ENCODE measurements around the gene C17orf50.

Gene C17orf50

DNA sequence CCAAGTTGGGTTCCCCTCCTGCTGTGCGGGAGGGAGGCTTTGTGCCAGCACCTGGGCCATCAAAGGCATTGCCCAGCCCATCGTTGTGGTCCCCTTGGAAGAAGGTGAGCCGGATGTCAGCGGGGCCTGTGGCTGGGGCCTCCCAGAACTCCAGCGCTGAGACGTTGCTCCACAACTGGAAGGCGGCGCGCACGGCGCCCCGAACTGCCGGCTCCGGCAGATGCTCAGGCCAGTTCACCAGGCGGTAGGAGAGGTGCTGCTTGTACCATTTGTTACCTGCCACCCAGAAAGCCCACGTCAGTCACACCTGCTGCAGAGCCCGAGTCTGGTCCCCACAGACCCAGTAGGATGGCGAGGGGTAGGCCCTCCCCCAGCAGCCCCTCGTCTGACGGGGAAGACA is 12.4 kb downstream of the C17orf50 start:
- TF ChIP-seq, protein P1, sequence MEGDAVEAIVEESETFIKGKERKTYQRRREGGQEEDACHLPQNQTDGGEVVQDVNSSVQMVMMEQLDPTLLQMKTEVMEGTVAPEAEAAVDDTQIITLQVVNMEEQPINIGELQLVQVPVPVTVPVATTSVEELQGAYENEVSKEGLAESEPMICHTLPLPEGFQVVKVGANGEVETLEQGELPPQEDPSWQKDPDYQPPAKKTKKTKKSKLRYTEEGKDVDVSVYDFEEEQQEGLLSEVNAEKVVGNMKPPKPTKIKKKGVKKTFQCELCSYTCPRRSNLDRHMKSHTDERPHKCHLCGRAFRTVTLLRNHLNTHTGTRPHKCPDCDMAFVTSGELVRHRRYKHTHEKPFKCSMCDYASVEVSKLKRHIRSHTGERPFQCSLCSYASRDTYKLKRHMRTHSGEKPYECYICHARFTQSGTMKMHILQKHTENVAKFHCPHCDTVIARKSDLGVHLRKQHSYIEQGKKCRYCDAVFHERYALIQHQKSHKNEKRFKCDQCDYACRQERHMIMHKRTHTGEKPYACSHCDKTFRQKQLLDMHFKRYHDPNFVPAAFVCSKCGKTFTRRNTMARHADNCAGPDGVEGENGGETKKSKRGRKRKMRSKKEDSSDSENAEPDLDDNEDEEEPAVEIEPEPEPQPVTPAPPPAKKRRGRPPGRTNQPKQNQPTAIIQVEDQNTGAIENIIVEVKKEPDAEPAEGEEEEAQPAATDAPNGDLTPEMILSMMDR (IDR thresholded peaks at IDR 0.05; ENCODE audit: low read depth, low read length, missing control alignments) = no peak
- DNase-seq (ENCODE audit: low read depth) = no peak
- H3K4me3 ChIP-seq (ENCODE audit: low read depth, low read length) = no peak overlapping the region

DNA sequence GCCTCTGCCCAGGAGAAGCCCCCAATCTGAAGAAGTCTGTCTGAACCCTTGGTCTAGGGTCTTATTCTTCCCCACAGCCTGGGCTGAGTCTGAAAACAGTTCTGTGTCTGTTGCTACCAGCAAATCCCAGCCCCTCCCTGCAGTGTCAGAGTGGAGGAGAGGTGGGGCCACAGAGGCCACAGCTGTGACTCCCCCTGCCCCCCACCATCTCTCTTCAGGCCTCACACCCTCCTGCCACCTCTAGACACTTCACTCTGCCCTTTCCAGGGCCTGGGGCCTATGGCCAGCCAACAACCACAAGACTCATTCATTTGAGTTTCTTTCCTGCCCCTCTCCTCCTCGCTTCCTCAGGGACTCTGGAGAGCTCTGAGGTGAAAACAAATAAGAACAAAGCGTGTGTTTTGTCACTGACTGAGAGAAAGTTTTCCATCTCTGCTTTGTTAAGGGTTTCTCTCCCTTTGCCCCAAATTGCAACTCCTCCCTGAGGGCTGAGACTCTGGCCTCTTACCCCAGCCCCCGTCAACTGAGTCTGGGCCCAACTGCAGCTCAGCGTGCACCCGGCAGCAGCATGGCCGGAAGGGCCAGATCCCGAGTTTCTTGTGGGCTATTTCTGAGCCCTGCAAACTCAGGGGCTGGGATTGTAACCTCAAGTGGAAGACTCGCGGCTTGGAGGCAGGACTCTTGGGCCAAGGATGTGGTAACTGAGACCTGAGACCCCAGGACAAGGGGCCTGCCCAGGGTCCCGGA is 13.2 kb downstream of the C17orf50 start:
- TF ChIP-seq, protein P1 (IDR thresholded peaks at IDR 0.05; ENCODE audit: low read depth, low read length, missing control alignments) = no peak
- no peak for DNase-seq (ENCODE audit: low read depth)
- no peak overlapping the region for H3K4me3 ChIP-seq (ENCODE audit: low read depth, low read length)

DNA sequence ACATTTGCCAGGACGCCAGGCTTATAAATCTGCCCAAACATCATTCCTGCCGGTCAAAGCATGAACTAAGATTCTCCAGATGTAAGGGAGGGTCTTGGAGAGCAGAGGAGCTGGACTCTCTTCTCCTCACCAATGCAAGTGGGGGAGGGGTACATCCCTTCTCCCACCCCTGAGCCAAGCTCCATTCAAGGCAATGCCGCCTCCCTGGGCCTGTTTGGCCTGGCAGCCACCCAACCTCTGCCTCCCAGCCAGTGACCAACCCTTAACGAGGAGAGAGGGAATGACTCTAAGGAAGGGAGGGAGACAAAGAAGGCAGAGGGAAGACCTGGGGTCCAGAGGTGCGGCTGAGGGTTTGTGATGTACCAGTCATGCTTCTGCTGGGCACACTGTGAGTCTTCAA is 13.8 kb downstream of the C17orf50 start:
- H3K4me3 ChIP-seq (ENCODE audit: low read depth, low read length) = no peak overlapping the region
- TF ChIP-seq, protein P1 (IDR thresholded peaks at IDR 0.05; ENCODE audit: low read depth, low read length, missing control alignments) = no peak
- DNase-seq (ENCODE audit: low read depth) = no peak

DNA sequence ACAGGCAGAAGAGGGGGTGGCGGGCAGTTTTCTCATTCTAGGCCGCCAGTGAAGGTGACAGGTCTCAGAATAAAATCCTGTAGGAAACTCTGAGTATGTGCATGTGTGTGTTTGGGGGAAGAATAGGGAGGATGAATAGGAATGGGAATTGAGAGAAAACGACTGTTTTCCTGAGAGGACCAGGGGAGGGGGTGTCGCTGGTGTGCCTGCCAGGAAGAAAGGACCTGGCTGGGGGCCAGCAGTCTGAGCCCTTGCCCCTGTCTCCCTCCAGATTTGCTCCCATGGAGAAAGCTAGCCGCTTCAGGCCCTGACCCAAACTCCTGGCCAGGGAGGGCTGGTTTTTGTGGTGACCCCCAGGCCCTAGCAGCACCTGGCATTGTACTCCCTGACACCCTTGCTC is 14.4 kb downstream of the C17orf50 start:
- DNase-seq (ENCODE audit: low read depth) = no peak
- TF ChIP-seq, protein P1 (IDR thresholded peaks at IDR 0.05; ENCODE audit: low read depth, low read length, missing control alignments) = no peak

DNA sequence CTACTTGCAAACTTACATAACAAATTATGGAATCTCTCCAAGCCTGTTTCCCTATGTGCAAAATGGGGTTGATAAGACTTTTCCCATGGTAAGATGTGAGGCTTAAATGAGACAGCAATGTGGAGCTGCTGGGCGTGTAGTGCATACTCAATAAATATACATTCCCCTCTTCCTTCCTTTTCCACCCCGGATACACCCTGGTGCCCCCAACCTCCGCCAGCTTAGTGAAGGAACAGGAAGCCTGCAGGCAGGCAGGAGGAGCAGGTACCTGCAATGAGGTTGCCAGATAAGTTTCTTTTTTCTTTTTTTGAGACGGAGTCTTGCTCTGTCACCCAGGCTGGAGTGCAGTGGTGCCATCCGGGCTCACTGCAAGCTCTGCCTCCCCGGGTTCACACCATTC is 14.9 kb downstream of the C17orf50 start:
- no peak for DNase-seq (ENCODE audit: low read depth)
- TF ChIP-seq, protein P1 (IDR thresholded peaks at IDR 0.05; ENCODE audit: low read depth, low read length, missing control alignments) = no peak
- no peak overlapping the region for H3K4me3 ChIP-seq (ENCODE audit: low read depth, low read length)

More for the DNA sequence above, 14.4 kb downstream of the C17orf50 start:
- H3K4me3 ChIP-seq (ENCODE audit: low read depth, low read length) = no peak overlapping the region

DNA sequence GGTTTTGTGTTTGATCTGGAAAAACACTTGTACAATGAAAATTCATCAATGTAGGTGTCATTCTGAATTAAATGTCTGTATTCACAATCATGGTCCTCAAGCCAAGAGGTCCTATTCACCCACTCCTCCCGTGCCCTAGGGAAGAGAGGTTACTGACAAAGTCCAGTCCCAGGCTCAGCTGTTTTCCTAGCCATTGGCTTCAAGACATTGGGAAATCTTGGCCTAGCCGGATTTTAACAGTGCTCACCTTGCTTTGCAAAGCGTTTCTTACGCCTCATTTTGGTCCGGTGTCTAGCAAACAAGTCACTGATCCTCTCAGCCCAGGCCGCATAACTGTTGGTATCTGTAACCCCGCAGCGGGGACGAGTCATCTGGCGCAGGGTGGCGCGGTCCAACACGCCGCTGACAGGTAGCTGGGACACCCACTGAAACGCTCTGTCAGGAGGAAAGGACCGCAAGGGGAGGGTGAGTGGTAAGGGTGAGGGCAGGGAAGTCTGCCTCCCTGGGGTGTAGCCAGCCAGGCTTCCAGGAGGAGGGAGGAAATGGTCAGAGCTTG is 18.0 kb downstream of the C17orf50 start:
- no peak for DNase-seq (ENCODE audit: low read depth)
- TF ChIP-seq, protein P1 (IDR thresholded peaks at IDR 0.05; ENCODE audit: low read depth, low read length, missing control alignments) = no peak
- no peak overlapping the region for H3K4me3 ChIP-seq (ENCODE audit: low read depth, low read length)

DNA sequence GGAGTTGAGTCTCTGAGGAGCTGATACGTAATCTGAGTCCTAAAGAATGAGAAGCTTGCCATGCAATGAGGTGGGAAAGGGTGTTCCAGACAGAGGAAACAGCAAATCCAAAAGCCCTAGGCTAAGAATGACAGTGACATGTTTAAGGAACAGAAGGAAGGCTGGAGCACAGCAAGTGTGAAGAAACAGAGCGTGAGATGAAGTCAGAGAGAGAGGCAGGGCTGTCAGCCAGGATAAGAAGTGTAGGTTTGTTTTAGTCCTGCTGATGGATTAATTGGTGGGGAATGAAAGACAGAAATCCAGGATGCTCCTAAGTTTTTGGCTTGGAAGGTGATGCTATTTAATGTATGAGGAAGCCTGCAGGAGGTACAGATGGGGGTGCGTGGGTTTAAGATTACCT is 20.3 kb downstream of the C17orf50 start:
- H3K4me3 ChIP-seq (ENCODE audit: low read depth, low read length) = no peak overlapping the region
- TF ChIP-seq, protein P1 (IDR thresholded peaks at IDR 0.05; ENCODE audit: low read depth, low read length, missing control alignments) = no peak
- no peak for DNase-seq (ENCODE audit: low read depth)

All from GM12864 (cell line).